Measurements from ENCODE around the gene PHLPP1. TPM values are rescaled to one million over a fixed set of nuclear protein-coding genes. Genes with fewer than 3 reads are reported as not detected.

Gene PHLPP1
- total and polyA plus RNA-seq, 2 donors from 2014 or later = 2.9 to 13.0 TPM

GRCh38 chr18:62751341-62751821 is 36.0 kb downstream of the PHLPP1 start:
- intact Hi-C loops (cut with DNase I) = no loop called here
- peaks cover 0 to 6% (median 5%) of the 10 kb centered on the region in 3 donors for H3K4me1 ChIP-seq (ENCODE audit: control insufficient read depth in 2 of 3, insufficient read depth in 2 of 3, low read depth in 1 of 3, low read length in 3 of 3)
- H3K9ac ChIP-seq (ENCODE audit: low read length in 3 of 3) = no peak overlapping the region
- no peak for FAIRE-seq
- no peaks in the 10 kb centered on the region for H3K36me3 ChIP-seq (ENCODE audit: control insufficient read depth in 2 of 3, insufficient read depth in 3 of 3, low read length in 3 of 3)
- no peak overlapping the region for H3K27ac ChIP-seq (ENCODE audit: low read depth in 2 of 2, low read length in 2 of 2)
- H3K9me3 ChIP-seq (ENCODE audit: control insufficient read depth in 2 of 3, insufficient read depth in 1 of 3, low read length in 3 of 3) = no peaks in the 10 kb centered on the region
- H3K27me3 ChIP-seq (ENCODE audit: control insufficient read depth, insufficient read depth, low read length) = no peaks in the 10 kb centered on the region
- TF ChIP-seq CTCF (IDR thresholded peaks at IDR 0.05; ENCODE audit: borderline replicate concordance, extremely low read depth, insufficient read depth) = no peak
- DNase-seq = peak in 2 of 5 donors; percentile 62 to 75
- peak overlapping the region in 1 of 3 donors; percentile 10 for H3K4me3 ChIP-seq (ENCODE audit: low read length in 3 of 3)

DNA sequence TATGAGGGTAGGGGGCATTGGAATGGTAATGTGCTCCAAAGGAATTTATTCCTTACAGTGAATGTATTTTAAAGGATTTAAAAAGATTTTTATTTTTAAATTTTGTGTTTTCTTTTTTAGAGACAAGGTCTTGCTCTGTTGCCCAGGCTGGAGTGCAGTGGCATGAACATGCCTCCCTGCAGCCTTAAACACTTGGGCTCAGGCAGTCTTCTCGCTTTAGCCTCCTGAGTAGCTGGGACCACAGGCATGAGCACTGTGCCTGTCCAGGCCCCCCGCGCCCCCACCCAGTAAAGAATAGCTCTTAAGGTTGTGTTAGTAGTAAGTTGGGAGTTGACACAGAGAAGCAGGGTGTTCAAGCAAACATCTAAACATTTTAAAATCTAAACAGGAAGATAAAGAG is 36.6 kb downstream of the PHLPP1 start:
- H3K9me3 ChIP-seq (ENCODE audit: control insufficient read depth in 2 of 3, insufficient read depth in 1 of 3, low read length in 3 of 3) = no peaks in the 10 kb centered on the region
- DNase-seq = no peak
- H3K36me3 ChIP-seq (ENCODE audit: control insufficient read depth in 2 of 3, insufficient read depth in 3 of 3, low read length in 3 of 3) = no peaks in the 10 kb centered on the region
- no peak overlapping the region for H3K27ac ChIP-seq (ENCODE audit: low read depth in 2 of 2, low read length in 2 of 2)
- no peak for TF ChIP-seq CTCF (IDR thresholded peaks at IDR 0.05; ENCODE audit: borderline replicate concordance, extremely low read depth, insufficient read depth)
- intact Hi-C loops (cut with DNase I) = no loop called here
- H3K4me3 ChIP-seq (ENCODE audit: low read length in 3 of 3) = no peak overlapping the region
- FAIRE-seq = no peak
- peaks cover 0 to 6% (median 5%) of the 10 kb centered on the region in 3 donors for H3K4me1 ChIP-seq (ENCODE audit: control insufficient read depth in 2 of 3, insufficient read depth in 2 of 3, low read depth in 1 of 3, low read length in 3 of 3)
- no peaks in the 10 kb centered on the region for H3K27me3 ChIP-seq (ENCODE audit: control insufficient read depth, insufficient read depth, low read length)
- no peak overlapping the region for H3K9ac ChIP-seq (ENCODE audit: low read length in 3 of 3)

- intact Hi-C loops (cut with DNase I) = no loop called here
- Histone ChIP-seq H3K27me3 (ENCODE audit: control insufficient read depth, insufficient read depth, low read length) (no peaks in the 10 kb centered on the region), H3K4me3 (ENCODE audit: low read length in 3 of 3) (no peak overlapping the region), H3K27ac (ENCODE audit: low read depth in 2 of 2, low read length in 2 of 2) (no peak overlapping the region), H3K36me3 (ENCODE audit: control insufficient read depth in 2 of 3, insufficient read depth in 3 of 3, low read length in 3 of 3) (no peaks in the 10 kb centered on the region), H3K4me1 (ENCODE audit: control insufficient read depth in 2 of 3, insufficient read depth in 2 of 3, low read depth in 1 of 3, low read length in 3 of 3) (peaks cover 3 to 6% (median 5%) of the 10 kb centered on the region in 3 donors), H3K9me3 (ENCODE audit: control insufficient read depth in 2 of 3, insufficient read depth in 1 of 3, low read length in 3 of 3) (no peaks in the 10 kb centered on the region), H3K9ac (ENCODE audit: low read length in 3 of 3) (no peak overlapping the region)
- no peak for TF ChIP-seq CTCF (IDR thresholded peaks at IDR 0.05; ENCODE audit: borderline replicate concordance, extremely low read depth, insufficient read depth)
- no peak for DNase-seq
- FAIRE-seq = no peak
Measured at GRCh38 chr18:62754026-62754425, 38.7 kb downstream of the PHLPP1 start.

DNA sequence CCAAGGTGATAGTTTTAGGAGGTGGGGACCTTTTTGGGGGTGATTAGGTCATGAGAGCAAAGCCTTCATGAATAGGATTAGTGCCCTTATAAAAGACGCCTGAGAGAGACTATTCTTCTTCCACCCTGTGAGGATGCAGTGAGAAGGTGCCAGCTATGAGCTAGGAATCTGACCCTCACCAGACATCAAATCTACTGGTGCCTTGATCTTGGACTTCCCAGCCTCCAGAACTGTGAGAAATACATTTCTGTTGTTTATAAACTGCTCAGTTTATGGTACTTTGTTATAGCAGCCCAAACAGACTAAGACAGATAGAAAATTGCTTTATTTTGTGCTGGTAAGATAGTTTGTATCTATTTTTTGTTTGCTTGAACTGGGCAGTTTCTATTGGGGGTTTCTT is 40.1 kb downstream of the PHLPP1 start:
- H3K27me3 ChIP-seq (ENCODE audit: control insufficient read depth, insufficient read depth, low read length) = no peaks in the 10 kb centered on the region
- no peak for TF ChIP-seq CTCF (IDR thresholded peaks at IDR 0.05; ENCODE audit: borderline replicate concordance, extremely low read depth, insufficient read depth)

More for the DNA sequence above, 40.1 kb downstream of the PHLPP1 start:
- intact Hi-C loops (cut with DNase I) = no loop called here
- DNase-seq (no peak), FAIRE-seq (no peak)
- Histone ChIP-seq H3K36me3 (ENCODE audit: control insufficient read depth in 2 of 3, insufficient read depth in 3 of 3, low read length in 3 of 3) (no peaks in the 10 kb centered on the region), H3K27ac (ENCODE audit: low read depth in 2 of 2, low read length in 2 of 2) (no peak overlapping the region), H3K9ac (ENCODE audit: low read length in 3 of 3) (no peak overlapping the region), H3K4me3 (ENCODE audit: low read length in 3 of 3) (no peak overlapping the region), H3K9me3 (ENCODE audit: control insufficient read depth in 2 of 3, insufficient read depth in 1 of 3, low read length in 3 of 3) (no peaks in the 10 kb centered on the region), H3K4me1 (ENCODE audit: control insufficient read depth in 2 of 3, insufficient read depth in 2 of 3, low read depth in 1 of 3, low read length in 3 of 3) (peaks cover 3 to 6% (median 5%) of the 10 kb centered on the region in 3 donors)

Data from kidney (tissue), 14 donors.